ENCODE results near the gene LAMP5.

- TF ChIP-seq EZH2phosphoT487 (IDR thresholded peaks at IDR 0.05; ENCODE audit: borderline replicate concordance, low read length): no peak
- TF ChIP-seq CTCF (IDR thresholded peaks at IDR 0.05; ENCODE audit: low read depth, low read length, poor library complexity, severe bottlenecking): no peak
Observed at GRCh38 chr20:9515741-9516233, 1.4 kb downstream of the LAMP5 start.

Data from DOHH2 (cell line).